HG02759 (cell line): Measurements from ENCODE around the gene PLEKHA5.
A peak's percentile ranks its signal among the peaks of the same experiment; 100 is the strongest.
"Not testable (repeated sequence)": the region's sequence is repeated elsewhere in the genome, so short reads cannot be mapped to it uniquely, and the experiment has no call there.

Experiments used
- ATAC-seq: cut with Tn5 transposase; IDR thresholded peaks from one replicate; pipeline ENCODE4 v1.9.1; 2021; ENCODE audit warnings: mild to moderate bottlenecking, moderate library complexity; ENCODE audit not compliant: unreplicated experiment

PLEKHA5 gene

DNA sequence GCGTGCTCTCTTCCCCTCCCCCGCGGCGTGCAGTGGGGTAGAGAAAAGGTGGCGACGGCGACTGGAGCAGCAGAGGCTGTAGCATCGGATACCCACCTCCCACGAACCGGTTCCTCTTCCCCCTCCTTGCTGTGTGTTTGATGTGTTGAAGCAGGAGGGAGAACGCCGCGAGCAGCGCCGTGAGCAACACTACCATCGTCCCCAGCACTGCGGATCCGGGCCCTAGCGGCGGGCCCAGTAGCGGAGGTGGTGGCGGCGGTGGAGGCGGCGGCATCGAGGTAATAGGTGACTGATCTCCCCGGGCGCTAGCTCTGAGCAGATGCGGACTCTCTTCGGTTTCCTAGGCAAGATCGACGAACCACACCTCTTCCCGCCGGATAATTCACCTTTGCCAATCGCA, 176.8 kb downstream of the PLEKHA5 start:
- no peak for ATAC-seq

DNA sequence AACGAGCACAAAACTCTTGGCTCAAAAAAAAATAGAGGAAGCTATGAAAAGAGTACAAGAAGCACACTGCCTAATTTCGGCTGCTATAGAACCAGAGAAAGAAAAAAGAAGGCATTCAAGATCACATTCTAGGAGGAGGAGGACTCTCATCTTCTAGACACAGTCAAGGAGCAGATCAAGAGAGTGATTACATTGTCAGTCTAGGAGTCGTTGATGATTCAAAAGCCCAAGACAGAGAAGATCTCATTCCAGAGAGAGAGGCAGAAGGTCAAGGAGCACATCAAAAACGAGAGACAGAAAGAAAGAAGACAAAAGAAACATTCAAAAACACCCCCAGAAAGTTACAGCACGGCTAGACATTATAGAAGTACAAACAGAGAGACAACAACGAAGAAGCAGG, 177.9 kb downstream of the PLEKHA5 start:
- no peak for ATAC-seq

DNA sequence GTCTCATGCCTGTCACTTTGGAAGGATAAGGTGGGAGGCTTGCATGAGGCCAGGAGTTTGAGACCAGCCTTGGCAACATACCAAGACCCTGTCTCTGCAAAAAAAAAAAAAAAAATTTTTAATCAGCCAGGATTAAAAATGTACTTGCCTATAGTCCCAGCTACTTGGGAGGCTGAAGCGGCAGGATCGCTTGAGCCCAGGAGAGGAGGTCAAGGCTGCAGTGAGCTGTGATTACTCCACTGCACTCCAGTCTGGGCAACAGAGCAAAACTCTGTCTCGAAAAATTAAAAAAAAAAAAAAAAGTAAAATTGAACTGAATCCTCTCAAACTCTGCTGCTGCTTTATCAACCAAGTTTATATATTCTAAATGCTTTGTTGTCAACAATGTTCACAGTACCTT, 181.6 kb downstream of the PLEKHA5 start:
- no peak for ATAC-seq

DNA sequence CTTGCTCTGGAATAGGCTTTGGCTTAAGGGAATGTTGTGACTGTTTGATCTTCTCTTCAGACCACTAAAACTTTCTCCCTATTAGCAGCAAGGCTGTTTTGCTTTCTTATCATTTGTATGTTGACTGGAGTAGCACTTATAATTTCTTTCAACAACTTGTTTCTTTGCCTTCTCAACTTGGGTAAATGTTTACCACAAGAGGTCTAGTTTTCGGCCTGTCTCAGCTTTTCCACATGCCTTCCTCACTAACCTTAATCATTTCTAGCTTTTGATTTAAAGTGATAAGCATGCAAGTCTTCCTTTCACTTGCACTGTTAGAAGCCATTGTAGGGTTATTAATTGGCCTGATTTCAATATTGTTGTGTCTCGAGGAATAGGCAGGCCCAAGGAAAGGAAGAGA, 183.1 kb downstream of the PLEKHA5 start:
- ATAC-seq = no peak

DNA sequence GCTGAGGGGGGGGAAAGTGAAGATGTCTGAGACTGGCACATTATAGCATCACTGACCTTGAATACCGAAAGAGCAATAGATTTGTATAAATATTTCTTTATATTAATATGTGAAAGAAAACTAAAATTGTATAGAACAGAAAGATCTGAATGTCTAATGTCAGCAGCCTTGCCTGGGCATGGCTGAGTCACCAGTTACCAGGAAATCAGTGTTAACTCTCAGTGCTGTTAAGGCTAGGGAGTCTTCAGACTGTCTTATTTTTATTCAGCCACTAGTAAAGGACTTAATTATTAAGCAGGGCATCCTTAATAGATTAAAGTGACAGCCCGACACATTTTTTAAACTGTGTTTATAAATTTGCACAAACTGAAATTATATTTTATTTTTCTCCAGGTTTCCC, 186.9 kb downstream of the PLEKHA5 start:
- ATAC-seq = no peak

DNA sequence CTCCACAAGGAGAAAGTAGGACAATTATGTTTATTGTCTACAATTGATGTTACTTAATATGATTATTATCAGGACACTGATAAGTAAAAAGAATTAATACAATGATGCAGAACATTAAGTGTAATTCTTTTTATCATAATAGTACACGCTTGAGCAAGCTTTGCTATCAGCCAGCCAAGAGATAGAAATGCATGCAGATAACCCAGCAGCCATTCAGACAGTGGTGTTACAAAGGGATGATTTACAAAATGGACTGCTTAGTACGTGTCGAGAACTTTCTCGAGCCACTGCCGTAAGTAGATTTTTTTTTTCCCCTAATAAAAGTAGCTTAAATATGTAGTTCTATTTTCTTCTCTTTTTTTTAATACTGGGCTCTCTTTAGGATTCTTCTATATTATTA, 192.8 kb downstream of the PLEKHA5 start:
- no peak for ATAC-seq

DNA sequence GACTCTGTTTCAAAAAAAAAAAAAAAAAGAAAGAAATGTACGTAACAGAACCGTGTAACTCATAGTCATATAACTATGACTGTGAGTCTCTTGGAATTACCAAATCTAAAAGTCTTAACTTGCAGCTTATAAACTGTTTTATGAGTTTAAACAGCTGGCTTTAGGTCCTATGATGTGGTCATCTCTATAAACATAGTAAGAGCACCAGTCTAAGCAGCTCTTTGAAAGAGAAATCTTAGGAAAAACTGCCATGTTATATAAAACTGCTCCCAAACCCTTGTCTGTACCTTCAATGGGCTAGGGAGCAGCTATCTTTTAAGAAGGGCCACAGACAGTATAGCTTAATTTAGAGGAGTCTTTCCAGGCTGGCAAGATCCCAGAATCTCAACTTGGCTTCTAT, 194.3 kb downstream of the PLEKHA5 start:
- ATAC-seq = no peak

DNA sequence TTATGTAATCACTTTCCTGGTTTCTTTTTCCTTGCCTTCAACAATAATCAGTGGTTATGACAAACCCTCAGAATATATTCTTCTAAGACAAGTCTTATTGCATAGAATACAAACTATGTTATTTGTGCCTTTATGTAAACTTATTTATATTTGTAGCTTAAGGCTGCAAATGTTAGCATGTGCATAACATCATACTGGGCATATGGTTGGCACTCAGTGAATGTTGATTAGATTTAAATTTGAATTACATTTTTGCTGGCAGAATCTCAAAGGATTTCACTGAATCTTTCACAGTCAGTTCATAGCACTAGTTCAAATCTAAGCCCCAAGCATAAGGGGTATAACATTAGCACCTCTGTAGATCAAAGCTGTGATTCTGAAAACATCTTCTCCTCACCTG, 196.6 kb downstream of the PLEKHA5 start:
- ATAC-seq = no peak

DNA sequence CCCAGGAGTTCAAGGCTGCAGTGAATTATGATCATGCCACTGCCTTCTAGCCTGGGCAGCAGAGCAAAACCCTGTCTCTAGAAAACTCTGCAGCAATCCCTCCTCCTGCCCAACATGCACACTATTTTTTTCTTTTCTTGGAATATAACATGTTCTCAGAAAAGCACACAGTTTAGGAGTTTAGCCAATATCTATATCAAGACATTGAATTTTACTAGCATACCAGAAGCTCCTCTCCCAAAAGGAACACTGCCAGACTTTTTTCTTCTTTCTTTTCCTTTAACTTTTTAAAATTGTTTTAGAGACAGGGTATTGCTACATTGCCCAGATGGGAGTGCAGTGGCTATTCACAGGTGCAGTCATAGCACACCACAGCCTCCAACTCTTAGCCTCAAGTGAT, 202.7 kb downstream of the PLEKHA5 start:
- ATAC-seq = no peak

DNA sequence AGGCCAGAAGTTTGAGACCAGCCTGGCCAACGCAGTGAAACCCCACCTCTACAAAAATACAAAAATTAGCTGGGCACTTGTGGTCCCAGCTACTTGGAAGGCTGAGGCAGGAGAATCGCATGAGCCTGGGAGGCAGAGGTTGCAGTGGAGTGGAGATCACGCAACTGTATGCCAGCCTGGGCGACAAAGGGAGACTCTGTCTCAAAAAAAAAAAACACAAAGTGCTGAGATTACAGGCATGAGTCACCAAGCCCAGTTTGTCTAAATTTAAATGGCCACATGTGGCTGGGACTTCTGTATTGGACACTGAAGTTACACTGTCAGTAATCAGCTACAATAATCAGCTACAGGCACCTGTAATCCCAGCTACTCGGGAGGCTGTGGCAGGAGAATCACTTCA, 208.9 kb downstream of the PLEKHA5 start:
- no peak for ATAC-seq

DNA sequence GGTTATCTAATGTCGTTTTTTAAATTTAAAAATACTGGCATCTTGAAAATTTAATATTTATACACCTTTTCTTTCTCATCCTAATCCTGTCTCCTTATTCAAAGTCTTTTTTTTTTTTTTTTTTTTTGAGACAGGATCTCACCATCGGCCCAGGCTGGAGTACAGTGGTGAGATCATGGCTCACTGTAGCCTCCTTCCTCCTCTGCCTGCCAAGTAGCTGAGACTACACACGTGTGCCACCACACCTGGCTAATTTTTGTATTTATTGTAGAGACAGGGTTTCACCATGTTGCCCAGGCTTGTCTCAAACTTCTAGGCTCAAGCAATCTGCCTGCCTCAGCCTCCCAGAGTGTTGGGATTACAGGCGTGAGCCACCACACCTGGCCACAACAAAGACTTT, 221.3 kb downstream of the PLEKHA5 start:
- ATAC-seq = not testable (repeated sequence)

DNA sequence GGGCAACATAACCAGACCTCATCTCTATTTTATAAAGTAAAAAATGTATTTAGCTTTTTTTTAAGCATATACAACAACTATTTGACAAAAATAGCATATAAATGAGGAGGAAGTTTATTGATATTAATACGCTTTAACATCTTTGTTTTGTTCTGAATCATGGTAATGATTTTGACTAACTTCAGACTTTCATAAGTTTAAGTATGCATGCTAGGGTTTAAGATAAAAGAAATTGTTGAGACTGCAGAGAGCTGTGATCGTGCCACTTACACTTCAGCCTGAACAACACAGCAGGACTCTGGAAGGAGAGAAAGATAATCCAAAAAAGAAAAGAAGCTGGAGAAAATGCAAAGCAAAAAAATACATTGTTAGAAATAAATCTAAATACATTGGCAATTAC, 221.8 kb downstream of the PLEKHA5 start:
- no peak for ATAC-seq

DNA sequence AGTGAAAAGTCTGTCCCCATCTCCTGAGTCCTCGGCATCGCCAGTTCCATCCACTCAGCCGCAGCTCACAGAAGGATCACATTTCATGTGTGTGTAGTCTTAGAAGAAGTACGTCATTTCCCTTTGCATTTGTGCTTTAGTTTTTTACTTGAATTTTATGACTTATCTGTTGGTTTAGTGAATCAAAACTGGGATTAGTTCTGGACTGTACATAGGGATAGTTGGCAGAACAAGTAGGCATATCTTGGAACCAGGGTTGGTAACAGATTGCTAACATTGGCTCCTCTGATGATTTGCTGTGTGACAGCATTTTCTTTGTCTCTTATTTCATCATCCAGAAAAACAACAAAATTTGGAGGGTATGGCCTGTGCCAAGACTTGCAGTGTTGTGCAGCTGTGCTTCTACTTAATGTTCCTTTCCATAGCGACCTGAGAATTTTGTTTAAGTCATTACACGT, 240.2 kb downstream of the PLEKHA5 start:
- no peak for ATAC-seq

DNA sequence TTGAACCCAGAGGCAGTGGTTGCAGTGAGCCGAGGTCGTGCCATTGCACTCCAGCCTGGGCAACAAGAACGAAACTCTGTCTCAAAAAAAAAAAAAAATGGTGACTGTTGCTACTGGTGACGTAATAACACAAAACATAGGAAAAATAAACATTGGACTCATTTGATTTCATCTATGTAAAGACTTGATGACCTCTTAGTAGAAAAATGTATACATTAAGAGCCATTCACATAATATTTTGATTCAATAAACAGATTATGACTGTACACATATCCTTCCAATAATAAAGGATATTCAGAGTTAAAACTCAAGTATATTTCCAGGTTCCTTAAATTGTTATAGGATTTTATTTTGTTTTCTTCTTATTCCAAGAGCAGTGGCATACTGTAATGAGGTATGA, 244.1 kb downstream of the PLEKHA5 start:
- ATAC-seq = no peak

DNA sequence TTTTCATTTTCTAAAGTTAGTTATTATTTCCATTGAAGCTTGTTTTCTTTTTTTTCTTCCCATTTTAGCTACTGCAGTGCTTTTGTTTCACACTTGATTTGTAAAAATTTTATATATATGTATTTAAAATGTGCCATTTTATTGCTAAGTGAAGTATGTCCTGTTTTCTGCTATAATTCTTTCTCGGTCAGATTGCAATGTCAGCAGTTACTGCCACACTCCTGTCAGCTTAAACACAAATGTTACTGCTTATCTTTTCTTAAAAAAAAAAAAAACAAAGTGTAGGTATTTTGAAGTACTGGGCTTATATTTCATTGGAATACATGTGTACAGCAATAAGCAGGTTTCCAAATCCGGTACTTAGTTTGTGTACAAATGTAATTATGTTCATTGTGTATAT, 246.4 kb downstream of the PLEKHA5 start:
- no peak for ATAC-seq

DNA sequence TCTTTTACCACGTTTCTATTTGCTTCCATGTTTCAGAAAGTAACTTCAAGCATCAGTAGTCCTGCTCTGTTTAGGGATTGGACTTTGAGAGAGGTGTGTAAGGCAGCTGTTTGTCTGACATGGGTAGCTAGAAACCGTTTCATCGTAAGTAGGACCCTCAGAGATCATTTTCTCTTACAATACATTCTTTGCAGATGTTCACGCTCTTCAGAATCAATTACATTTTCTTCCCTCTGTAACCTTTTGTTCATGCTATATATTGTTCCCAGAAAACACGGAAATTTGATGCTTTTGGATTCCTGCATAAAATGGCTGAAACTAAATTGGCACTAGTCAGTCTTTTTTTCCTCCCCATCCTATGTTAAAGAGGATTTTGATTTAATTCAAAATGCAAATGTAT, 247.2 kb downstream of the PLEKHA5 start:
- no peak for ATAC-seq

DNA sequence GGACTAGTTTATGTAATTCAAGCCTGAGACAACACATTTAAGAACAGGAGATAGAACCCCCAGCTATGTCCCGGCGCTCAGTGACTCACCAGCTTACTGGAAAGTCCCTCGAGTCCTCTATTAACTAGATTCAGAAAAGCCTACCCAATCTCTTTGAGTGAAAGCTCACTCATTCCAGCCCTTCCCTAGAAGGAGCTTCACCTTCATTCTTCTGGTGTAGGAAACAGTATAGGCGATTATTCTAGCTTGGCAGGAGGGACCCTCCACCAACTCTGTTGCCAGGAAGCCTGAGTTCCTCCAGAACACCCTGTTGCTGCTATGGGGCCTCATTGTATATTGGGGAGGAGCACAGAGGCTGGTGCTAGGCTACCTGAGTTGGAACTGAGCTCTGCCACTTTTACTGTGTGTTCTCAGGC, 252.6 kb downstream of the PLEKHA5 start:
- peak; percentile 97 for ATAC-seq

DNA sequence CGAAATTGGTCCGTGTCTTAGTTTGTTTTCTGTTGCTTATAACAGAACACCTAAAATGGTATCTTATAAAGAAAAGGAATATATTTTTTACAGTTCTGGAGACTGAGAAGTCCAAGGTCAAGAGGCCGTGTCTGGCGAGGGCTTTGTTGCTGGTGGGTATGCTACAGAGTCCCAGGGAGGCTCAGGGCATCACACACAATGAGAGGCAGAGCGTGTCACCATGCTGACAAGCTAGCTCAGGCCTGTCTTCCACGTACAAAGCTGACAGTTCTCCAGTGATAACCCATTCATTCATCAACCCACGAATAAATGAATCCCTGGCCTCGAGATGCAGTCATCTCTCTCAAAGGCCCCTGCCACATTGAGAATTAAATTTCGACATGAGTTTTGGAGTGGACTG, 253.0 kb downstream of the PLEKHA5 start:
- ATAC-seq = no peak

DNA sequence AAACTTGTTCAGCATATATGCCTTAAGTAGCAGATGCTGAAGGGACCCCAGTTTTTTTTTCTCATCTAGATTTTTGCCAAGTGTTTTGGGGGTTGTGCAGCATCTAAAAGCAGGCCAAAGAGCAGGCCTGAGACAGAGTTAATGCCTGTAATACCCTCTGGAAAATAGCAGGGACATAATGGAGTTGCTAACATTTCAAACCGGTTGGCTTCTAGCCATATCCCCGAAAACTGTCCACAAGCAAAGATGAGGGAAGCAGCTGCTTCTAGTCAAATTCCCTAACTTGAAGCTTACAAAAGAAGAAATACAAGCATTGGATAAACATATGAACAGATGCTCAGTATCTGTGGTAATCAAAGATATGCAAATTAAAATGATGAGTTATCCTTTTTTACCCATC, 257.6 kb downstream of the PLEKHA5 start:
- ATAC-seq = no peak

DNA sequence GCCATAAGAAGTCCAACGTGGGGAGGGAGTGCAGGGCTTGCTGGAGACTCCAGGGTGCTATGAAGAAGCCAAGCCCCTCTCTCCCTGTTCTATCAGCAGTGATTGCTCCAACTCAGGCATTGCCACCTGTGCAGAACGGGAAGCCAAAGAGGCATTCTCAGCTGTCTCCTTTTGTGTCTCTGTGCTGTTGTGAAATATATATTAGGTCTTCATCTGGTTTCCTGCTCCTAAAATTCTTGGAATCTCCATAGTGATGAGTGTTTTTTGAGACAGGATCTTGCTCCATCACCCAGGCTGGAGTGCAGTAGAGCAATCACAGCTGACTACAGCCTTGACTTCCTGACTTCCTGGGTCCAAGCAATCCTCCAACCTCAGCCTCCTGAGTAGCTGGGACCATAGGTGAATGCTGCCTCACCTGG, 258.6 kb downstream of the PLEKHA5 start:
- no peak for ATAC-seq

DNA sequence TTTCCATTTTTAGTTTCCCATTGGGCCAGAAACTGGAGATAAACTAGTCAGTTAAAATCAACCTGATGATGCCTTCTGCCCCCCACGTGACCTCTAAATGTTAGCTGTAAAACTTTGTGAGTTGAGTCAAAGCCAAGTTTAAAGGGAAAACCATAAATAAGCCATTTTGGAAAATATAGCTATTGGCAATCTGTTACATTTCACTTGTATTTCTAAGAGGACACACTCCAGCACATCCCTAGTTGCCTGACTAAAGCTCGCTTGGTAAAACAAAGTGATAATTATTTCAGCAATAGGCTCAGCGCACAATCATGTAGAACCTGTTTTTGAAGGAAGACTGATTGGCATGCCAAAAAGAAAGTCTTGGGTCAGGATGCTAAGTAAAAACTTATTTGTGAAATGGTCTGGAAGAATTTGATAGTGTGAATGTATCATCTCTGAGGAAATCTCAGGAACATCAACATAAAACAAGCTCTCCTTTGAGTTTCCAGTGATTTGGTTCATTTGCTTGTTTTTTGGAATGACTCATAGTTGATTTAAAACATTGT, 260.6 kb downstream of the PLEKHA5 start:
- no peak for ATAC-seq

DNA sequence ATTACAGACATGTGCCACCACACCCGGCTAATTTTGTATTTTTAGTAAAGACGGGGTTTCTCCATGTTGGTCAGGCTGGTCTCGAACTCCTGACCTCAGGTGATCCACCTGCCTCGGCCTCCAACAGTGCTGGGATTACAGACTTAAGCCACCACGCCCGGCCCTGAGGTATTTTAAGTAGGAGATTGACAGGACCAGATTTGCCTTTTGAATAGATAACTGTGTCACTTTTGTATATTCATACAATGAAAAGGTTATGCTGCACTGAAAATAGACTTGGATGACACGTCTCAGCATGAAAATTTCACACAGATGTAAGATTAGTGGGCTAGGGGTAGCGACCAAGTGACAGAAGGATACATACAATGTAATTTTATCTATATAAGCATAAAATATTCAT, 263.1 kb downstream of the PLEKHA5 start:
- not testable (repeated sequence) for ATAC-seq

DNA sequence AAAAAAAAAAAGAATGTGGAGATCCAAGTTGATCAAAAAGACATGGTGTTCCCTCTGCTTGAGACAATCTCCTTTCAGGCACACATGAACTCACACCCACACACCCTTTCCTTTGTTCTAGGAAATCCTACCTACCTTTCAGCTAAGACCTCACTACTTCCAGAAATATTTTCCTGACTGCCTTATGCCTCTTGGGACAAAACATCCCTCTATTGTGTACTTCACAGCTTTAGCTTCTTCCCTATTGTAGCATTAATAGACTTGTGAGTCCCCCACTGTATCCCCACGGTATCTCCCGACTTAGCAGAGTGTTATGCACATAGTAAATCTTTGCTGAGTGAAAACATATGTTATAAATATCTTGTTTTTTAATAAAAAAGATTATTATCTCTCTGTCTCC, 264.9 kb downstream of the PLEKHA5 start:
- ATAC-seq = no peak

DNA sequence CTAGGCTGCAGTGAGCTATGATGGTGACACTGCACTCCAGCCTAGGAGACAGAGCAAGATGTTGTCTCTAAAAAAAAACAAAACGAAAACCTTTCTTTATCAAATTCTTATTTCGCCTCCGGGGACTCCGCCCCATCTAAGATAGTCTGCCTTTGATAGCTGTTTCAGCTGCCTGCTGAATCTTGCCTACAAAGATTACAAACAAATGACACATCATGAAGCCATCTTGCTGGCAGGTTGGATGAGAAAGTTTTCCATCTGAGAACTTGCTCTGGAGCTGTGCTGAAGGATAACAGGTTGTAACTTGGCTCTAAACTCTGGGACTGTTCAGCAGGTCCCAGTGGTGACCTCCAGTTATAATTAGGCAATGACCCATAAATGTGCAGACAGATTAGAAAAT, 268.0 kb downstream of the PLEKHA5 start:
- no peak for ATAC-seq
